ENCODE data around the gene MANBA. TPM values are rescaled to one million over a fixed set of nuclear protein-coding genes. Genes with fewer than 3 reads are reported as not detected.
A peak's percentile ranks its signal among the peaks of the same experiment; 100 is the strongest.

MANBA gene
- 10 to 100 TPM; 12.0 to 13.3 TPM for total RNA-seq

GRCh38 chr4:102760645-102761295, at the start of gene MANBA:
MANBA (minus strand) TSS chr4:102760968; CDS start chr4:102760894, 74 bp downstream.
- Mint-ChIP-seq H3K9me3 (ENCODE audit: low read depth) (no peaks in the 10 kb centered on the region), H3K36me3 (ENCODE audit: low read depth) (peaks cover 3% of the 10 kb centered on the region), H3K27me3 (peaks cover under 1% of the 10 kb centered on the region), H3K27ac (peak within 1 kb of the TSS; percentile 89), H3K4me3 (peak within 1 kb of the TSS; percentile 90), H3K4me1 (peaks cover 25% of the 10 kb centered on the region)
- peak; percentile 93 for ATAC-seq
- intact Hi-C loops (cut with DNase I, micrococcal nuclease): loop anchor here (1.0 to 5.0 kb wide), 11 partner anchors 26 to 328 kb away; partner anchors contain the start of genes CISD2 (in 2 of the 2), SLC9B1 (in 1 of the 2), SLC9B2 (in 1 of the 2) and UBE2D3 (in 1 of the 2)
- ChIA-PET CTCF (interaction anchor here (0.6 to 1.7 kb wide), 4 partner anchors 9 to 339 kb away, joined by 3 to 6 read pairs (median 3); partner anchors contain the start of gene BDH2), POLR2A (interaction anchor here (0.6 to 1.9 kb wide), 8 partner anchors 43 to 130 kb away, joined by 3 to 15 read pairs (median 4); partner anchors contain the start of genes CISD2 and UBE2D3)
- peak; percentile 93 for DNase-seq

GRCh38 chr4:102809691-102810090, 48.9 kb upstream of the MANBA start:
- Mint-ChIP-seq H3K9me3 (ENCODE audit: low read depth) (no peaks in the 10 kb centered on the region), H3K27ac (peak overlapping the region; percentile 58), H3K4me1 (peaks cover 90% of the 10 kb centered on the region), H3K36me3 (ENCODE audit: low read depth) (peaks cover 78% of the 10 kb centered on the region), H3K27me3 (no peaks in the 10 kb centered on the region), H3K4me3 (no peak overlapping the region)
- DNase-seq: no peak
- ChIA-PET CTCF (interaction anchor here (0.6 to 1.7 kb wide), 7 partner anchors 8 to 215 kb away, joined by 3 to 4 read pairs (median 3); no protein-coding TSS in a partner anchor), POLR2A (interaction anchor here (0.6 to 1.3 kb wide), 6 partner anchors 14 to 282 kb away, joined by 3 to 10 read pairs (median 4); partner anchors contain the start of gene MANBA)
- intact Hi-C loops (cut with DNase I, micrococcal nuclease): no loop called here
- no peak for ATAC-seq

- Mint-ChIP-seq H3K4me3 (no peak overlapping the region), H3K4me1 (peaks cover 86% of the 10 kb centered on the region), H3K27ac (peak overlapping the region; percentile 80), H3K36me3 (ENCODE audit: low read depth) (peaks cover 80% of the 10 kb centered on the region), H3K9me3 (ENCODE audit: low read depth) (no peaks in the 10 kb centered on the region), H3K27me3 (no peaks in the 10 kb centered on the region)
- CTCF ChIA-PET: interaction anchor here (1.1 to 1.3 kb wide), 2 partner anchors 19 to 27 kb away, joined by 3 to 4 read pairs; no protein-coding TSS in a partner anchor
- no peak for DNase-seq
- POLR2A ChIA-PET: interaction anchor here (1.1 to 1.3 kb wide), 3 partner anchors 17 to 48 kb away, joined by 4 to 6 read pairs (median 4); partner anchors contain the start of gene MANBA
- peak; percentile 87 for ATAC-seq
- intact Hi-C loops (cut with DNase I, micrococcal nuclease): no loop called here
Observed at GRCh38 chr4:102809190-102809589, 48.4 kb upstream of the MANBA start.

GRCh38 chr4:102808009-102808408, 47.2 kb upstream of the MANBA start:
- peaks cover 81% of the 10 kb centered on the region for H3K4me1 Mint-ChIP-seq
- H3K27ac Mint-ChIP-seq: peak overlapping the region; percentile 47
- intact Hi-C loops (cut with DNase I, micrococcal nuclease): no loop called here
- peaks cover 77% of the 10 kb centered on the region for H3K36me3 Mint-ChIP-seq (ENCODE audit: low read depth)
- ChIA-PET POLR2A (no interaction called here), CTCF (interaction anchor here (0.6 kb wide), 1 partner anchor 21 kb away, joined by 3 read pairs; no protein-coding TSS in a partner anchor)
- no peaks in the 10 kb centered on the region for H3K27me3 Mint-ChIP-seq
- ATAC-seq: no peak
- no peak for DNase-seq
- no peak overlapping the region for H3K4me3 Mint-ChIP-seq
- no peaks in the 10 kb centered on the region for H3K9me3 Mint-ChIP-seq (ENCODE audit: low read depth)

GRCh38 chr4:102807345-102807744, 46.6 kb upstream of the MANBA start:
- H3K9me3 Mint-ChIP-seq (ENCODE audit: low read depth): no peaks in the 10 kb centered on the region
- H3K27ac Mint-ChIP-seq: peak overlapping the region; percentile 60
- intact Hi-C loops (cut with DNase I, micrococcal nuclease): no loop called here
- DNase-seq (no peak), ATAC-seq (no peak)
- ChIA-PET POLR2A (no interaction called here), CTCF (interaction anchor here (0.6 kb wide), 1 partner anchor 22 kb away, joined by 3 read pairs; no protein-coding TSS in a partner anchor)
- H3K36me3 Mint-ChIP-seq (ENCODE audit: low read depth): peaks cover 78% of the 10 kb centered on the region
- peaks cover 81% of the 10 kb centered on the region for H3K4me1 Mint-ChIP-seq
- no peaks in the 10 kb centered on the region for H3K27me3 Mint-ChIP-seq
- no peak overlapping the region for H3K4me3 Mint-ChIP-seq

GRCh38 chr4:102799816-102800215, 39.0 kb upstream of the MANBA start:
- DNase-seq (no peak), ATAC-seq (no peak)
- Mint-ChIP-seq H3K36me3 (ENCODE audit: low read depth) (peaks cover 76% of the 10 kb centered on the region), H3K4me3 (no peak overlapping the region), H3K27ac (no peak overlapping the region), H3K9me3 (ENCODE audit: low read depth) (no peaks in the 10 kb centered on the region), H3K4me1 (peaks cover 15% of the 10 kb centered on the region), H3K27me3 (no peaks in the 10 kb centered on the region)
- intact Hi-C loops (cut with DNase I, micrococcal nuclease): loop anchor here in 1 of 2 experiments (5.0 kb wide), 1 partner anchor 38 kb away; the partner anchor contains the start of gene MANBA
- POLR2A ChIA-PET: no interaction called here
- CTCF ChIA-PET: interaction anchor here (1.0 kb wide), 1 partner anchor 10 kb away, joined by 3 read pairs; no protein-coding TSS in a partner anchor

GRCh38 chr4:102794999-102795398, 34.2 kb upstream of the MANBA start:
- H3K4me1 Mint-ChIP-seq: peaks cover 12% of the 10 kb centered on the region
- intact Hi-C loops (cut with DNase I, micrococcal nuclease): no loop called here
- ChIA-PET CTCF (no interaction called here), POLR2A (no interaction called here)
- H3K36me3 Mint-ChIP-seq (ENCODE audit: low read depth): peaks cover 79% of the 10 kb centered on the region
- peaks cover 12% of the 10 kb centered on the region for H3K9me3 Mint-ChIP-seq (ENCODE audit: low read depth)
- H3K27ac Mint-ChIP-seq: no peak overlapping the region
- DNase-seq (no peak), ATAC-seq (no peak)
- H3K4me3 Mint-ChIP-seq: no peak overlapping the region
- no peaks in the 10 kb centered on the region for H3K27me3 Mint-ChIP-seq

GRCh38 chr4:102792361-102792936, 31.7 kb upstream of the MANBA start:
- POLR2A ChIA-PET: no interaction called here
- intact Hi-C loops (cut with DNase I, micrococcal nuclease): no loop called here
- ATAC-seq (no peak), DNase-seq (no peak)
- peaks cover 30% of the 10 kb centered on the region for H3K4me1 Mint-ChIP-seq
- no peak overlapping the region for H3K4me3 Mint-ChIP-seq
- H3K9me3 Mint-ChIP-seq (ENCODE audit: low read depth): peaks cover 15% of the 10 kb centered on the region
- CTCF ChIA-PET: interaction anchor here (1.1 to 1.2 kb wide), 2 partner anchors 36 to 246 kb away, joined by 3 read pairs; no protein-coding TSS in a partner anchor
- H3K36me3 Mint-ChIP-seq (ENCODE audit: low read depth): peaks cover 58% of the 10 kb centered on the region
- no peak overlapping the region for H3K27ac Mint-ChIP-seq
- no peaks in the 10 kb centered on the region for H3K27me3 Mint-ChIP-seq

- ATAC-seq: no peak
- ChIA-PET POLR2A (no interaction called here), CTCF (interaction anchor here (2.2 kb wide), 1 partner anchor 25 kb away, joined by 9 read pairs; no protein-coding TSS in a partner anchor)
- intact Hi-C loops (cut with DNase I, micrococcal nuclease): no loop called here
- Mint-ChIP-seq H3K27me3 (no peaks in the 10 kb centered on the region), H3K27ac (peak overlapping the region; percentile 1), H3K4me1 (peaks cover 36% of the 10 kb centered on the region), H3K9me3 (ENCODE audit: low read depth) (peaks cover 16% of the 10 kb centered on the region), H3K4me3 (no peak overlapping the region), H3K36me3 (ENCODE audit: low read depth) (peaks cover 48% of the 10 kb centered on the region)
- peak; percentile 13 for DNase-seq
Observed at GRCh38 chr4:102791318-102791835, 30.6 kb upstream of the MANBA start.

GRCh38 chr4:102789317-102789717, 28.5 kb upstream of the MANBA start:
- no peak for DNase-seq
- ChIA-PET POLR2A (interaction anchor here (1.0 to 1.8 kb wide), 2 partner anchors 27 to 38 kb away, joined by 4 read pairs; partner anchors contain the start of gene UBE2D3), CTCF (interaction anchor here (0.6 to 2.2 kb wide), 4 partner anchors 12 to 33 kb away, joined by 3 to 9 read pairs (median 4); no protein-coding TSS in a partner anchor)
- no peak overlapping the region for H3K4me3 Mint-ChIP-seq
- peaks cover 28% of the 10 kb centered on the region for H3K36me3 Mint-ChIP-seq (ENCODE audit: low read depth)
- no peaks in the 10 kb centered on the region for H3K27me3 Mint-ChIP-seq
- peaks cover 16% of the 10 kb centered on the region for H3K9me3 Mint-ChIP-seq (ENCODE audit: low read depth)
- intact Hi-C loops (cut with DNase I, micrococcal nuclease): loop anchor here (2.0 kb wide), 1 partner anchor 27 kb away; no protein-coding TSS in a partner anchor
- peak; percentile 63 for ATAC-seq
- peak overlapping the region; percentile 25 for H3K27ac Mint-ChIP-seq
- H3K4me1 Mint-ChIP-seq: peaks cover 33% of the 10 kb centered on the region

GRCh38 chr4:102787944-102788343, 27.2 kb upstream of the MANBA start:
- peaks cover 17% of the 10 kb centered on the region for H3K36me3 Mint-ChIP-seq (ENCODE audit: low read depth)
- no peak for DNase-seq
- peaks cover 33% of the 10 kb centered on the region for H3K4me1 Mint-ChIP-seq
- H3K4me3 Mint-ChIP-seq: no peak overlapping the region
- ChIA-PET CTCF (no interaction called here), POLR2A (interaction anchor here (0.5 to 0.6 kb wide), 2 partner anchors 17 to 288 kb away, joined by 4 read pairs; no protein-coding TSS in a partner anchor)
- H3K9me3 Mint-ChIP-seq (ENCODE audit: low read depth): peaks cover 16% of the 10 kb centered on the region
- H3K27me3 Mint-ChIP-seq: no peaks in the 10 kb centered on the region
- no peak for ATAC-seq
- no peak overlapping the region for H3K27ac Mint-ChIP-seq
- intact Hi-C loops (cut with DNase I, micrococcal nuclease): loop anchor here (1.0 to 2.0 kb wide), 3 partner anchors 27 to 39 kb away; partner anchors contain the start of genes MANBA (in 1 of the 2) and UBE2D3 (in 1 of the 2)
